Ammon's horn (tissue), 1 donor: ENCODE data around the gene PID1.

Source experiments
- DNase-seq: peaks from one replicate; pipeline ENCODE4 v3.0.0-alpha.2; 2016; ENCODE audit warnings: low spot score

The PID1 gene

GRCh38 chr2:229261076-229261475 is 10.0 kb downstream of the PID1 start:
- no peak for DNase-seq

GRCh38 chr2:229257985-229258384 is 13.1 kb downstream of the PID1 start:
- no peak for DNase-seq

- no peak for DNase-seq
These were observed 14.7 kb downstream of the PID1 start for GRCh38 chr2:229256376-229256775.

- DNase-seq = no peak
These were observed 16.9 kb downstream of the PID1 start for GRCh38 chr2:229254206-229254605.

GRCh38 chr2:229252996-229253395 is 18.1 kb downstream of the PID1 start:
- DNase-seq = no peak

- DNase-seq = no peak
These were observed 18.8 kb downstream of the PID1 start for GRCh38 chr2:229252280-229252679.

- DNase-seq = no peak
These were observed 21.6 kb downstream of the PID1 start for GRCh38 chr2:229249536-229249935.

- no peak for DNase-seq
These were observed 24.8 kb downstream of the PID1 start for GRCh38 chr2:229246334-229246733.

GRCh38 chr2:229244975-229245374 is 26.1 kb downstream of the PID1 start:
- no peak for DNase-seq

GRCh38 chr2:229243890-229244560 is 27.1 kb downstream of the PID1 start:
- no peak for DNase-seq

GRCh38 chr2:229240984-229241491 is 30.0 kb downstream of the PID1 start:
- no peak for DNase-seq

- DNase-seq = no peak
These were observed 32.1 kb downstream of the PID1 start for GRCh38 chr2:229239021-229239420.

GRCh38 chr2:229237270-229237669 is 33.8 kb downstream of the PID1 start:
- DNase-seq = no peak

GRCh38 chr2:229235131-229235914 is 35.8 kb downstream of the PID1 start:
- no peak for DNase-seq

GRCh38 chr2:229231885-229232284 is 39.2 kb downstream of the PID1 start:
- DNase-seq = no peak

GRCh38 chr2:229231328-229231868 is 39.7 kb downstream of the PID1 start:
- no peak for DNase-seq

- DNase-seq = no peak
These were observed 40.2 kb downstream of the PID1 start for GRCh38 chr2:229230911-229231310.

GRCh38 chr2:229230256-229230655 is 40.8 kb downstream of the PID1 start:
- no peak for DNase-seq

GRCh38 chr2:229226382-229226781 is 44.7 kb downstream of the PID1 start:
- DNase-seq = no peak

- DNase-seq = no peak
These were observed 48.0 kb downstream of the PID1 start for GRCh38 chr2:229223107-229223506.

- DNase-seq = no peak
These were observed 49.4 kb downstream of the PID1 start for GRCh38 chr2:229221641-229222040.

GRCh38 chr2:229220254-229220653 is 50.8 kb downstream of the PID1 start:
- no peak for DNase-seq

- DNase-seq = no peak
These were observed 52.7 kb downstream of the PID1 start for GRCh38 chr2:229218329-229218921.
